ENCODE results near the gene XCL1.
"Not testable (repeated sequence)": the region's sequence is repeated elsewhere in the genome, so short reads cannot be mapped to it uniquely, and the experiment has no call there.

Gene XCL1

GRCh38 chr1:168576245-168576688, at the start of gene XCL1:
XCL1 (plus strand) TSS chr1:168576605; CDS start chr1:168576638, 33 bp downstream.
- not testable (repeated sequence) for H3K4me3 ChIP-seq (ENCODE audit: low read depth, low read length)

- H3K4me3 ChIP-seq (ENCODE audit: low read depth, low read length) = no peak overlapping the region
Observed at GRCh38 chr1:168529518-168529917, 46.9 kb upstream of the XCL1 start.

- no peak overlapping the region for H3K4me3 ChIP-seq (ENCODE audit: low read depth, low read length)
Observed at GRCh38 chr1:168531615-168532345, 44.6 kb upstream of the XCL1 start.

- no peak overlapping the region for H3K4me3 ChIP-seq (ENCODE audit: low read depth, low read length)
Observed at GRCh38 chr1:168535536-168535935, 40.9 kb upstream of the XCL1 start.

- not testable (repeated sequence) for H3K4me3 ChIP-seq (ENCODE audit: low read depth, low read length)
Observed at GRCh38 chr1:168540798-168541197, 35.6 kb upstream of the XCL1 start.

GRCh38 chr1:168542978-168543377, 33.4 kb upstream of the XCL1 start:
- H3K4me3 ChIP-seq (ENCODE audit: low read depth, low read length) = not testable (repeated sequence)

- not testable (repeated sequence) for H3K4me3 ChIP-seq (ENCODE audit: low read depth, low read length)
Observed at GRCh38 chr1:168543840-168544498, 32.4 kb upstream of the XCL1 start, which contains the start of gene XCL2. XCL2 (minus strand) TSS chr1:168543997; CDS start chr1:168543964, 33 bp downstream.

GRCh38 chr1:168545678-168546552, 30.5 kb upstream of the XCL1 start:
- H3K4me3 ChIP-seq (ENCODE audit: low read depth, low read length) = not testable (repeated sequence)

- not testable (repeated sequence) for H3K4me3 ChIP-seq (ENCODE audit: low read depth, low read length)
Observed at GRCh38 chr1:168546553-168546895, 29.9 kb upstream of the XCL1 start.

GRCh38 chr1:168550971-168551370, 25.4 kb upstream of the XCL1 start:
- no peak overlapping the region for H3K4me3 ChIP-seq (ENCODE audit: low read depth, low read length)

- H3K4me3 ChIP-seq (ENCODE audit: low read depth, low read length) = no peak overlapping the region
Observed at GRCh38 chr1:168551688-168552087, 24.7 kb upstream of the XCL1 start.

GRCh38 chr1:168552961-168553360, 23.4 kb upstream of the XCL1 start:
- no peak overlapping the region for H3K4me3 ChIP-seq (ENCODE audit: low read depth, low read length)

GRCh38 chr1:168553680-168554553, 22.5 kb upstream of the XCL1 start:
- no peak overlapping the region for H3K4me3 ChIP-seq (ENCODE audit: low read depth, low read length)

GRCh38 chr1:168554603-168555483, 21.6 kb upstream of the XCL1 start:
- H3K4me3 ChIP-seq (ENCODE audit: low read depth, low read length) = no peak overlapping the region

- no peak overlapping the region for H3K4me3 ChIP-seq (ENCODE audit: low read depth, low read length)
Observed at GRCh38 chr1:168555508-168556046, 20.8 kb upstream of the XCL1 start.

GRCh38 chr1:168556647-168557046, 19.8 kb upstream of the XCL1 start:
- H3K4me3 ChIP-seq (ENCODE audit: low read depth, low read length) = no peak overlapping the region

GRCh38 chr1:168560370-168560769, 16.0 kb upstream of the XCL1 start:
- H3K4me3 ChIP-seq (ENCODE audit: low read depth, low read length) = no peak overlapping the region

GRCh38 chr1:168561989-168562388, 14.4 kb upstream of the XCL1 start:
- no peak overlapping the region for H3K4me3 ChIP-seq (ENCODE audit: low read depth, low read length)

- no peak overlapping the region for H3K4me3 ChIP-seq (ENCODE audit: low read depth, low read length)
Observed at GRCh38 chr1:168565825-168566224, 10.6 kb upstream of the XCL1 start.
